Measurements from ENCODE around the gene CD200.

Gene CD200, protein sequence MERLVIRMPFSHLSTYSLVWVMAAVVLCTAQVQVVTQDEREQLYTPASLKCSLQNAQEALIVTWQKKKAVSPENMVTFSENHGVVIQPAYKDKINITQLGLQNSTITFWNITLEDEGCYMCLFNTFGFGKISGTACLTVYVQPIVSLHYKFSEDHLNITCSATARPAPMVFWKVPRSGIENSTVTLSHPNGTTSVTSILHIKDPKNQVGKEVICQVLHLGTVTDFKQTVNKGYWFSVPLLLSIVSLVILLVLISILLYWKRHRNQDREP

GRCh38 chr3:112333002-112333380 lies at the start of gene CD200:
CD200 (plus strand) TSS chr3:112333156; CDS start chr3:112333213, 57 bp downstream.
- H3K9me3 ChIP-seq (ENCODE audit: severe bottlenecking) = no peaks in the 10 kb centered on the region
- no peak within 1 kb of the TSS for H3K27ac ChIP-seq
- H3K27me3 ChIP-seq (ENCODE audit: insufficient read depth, low read depth, severe bottlenecking) = peaks cover 29% of the 10 kb centered on the region
- DNase-seq = peak; percentile 58
- H3K4me3 ChIP-seq (ENCODE audit: low read depth, low read length) = peak within 1 kb of the TSS; percentile 42
- no peak for TF ChIP-seq CTCF (IDR thresholded peaks at IDR 0.05; ENCODE audit: low read depth, low read length)
- H3K36me3 ChIP-seq = no peaks in the 10 kb centered on the region

GRCh38 chr3:112289011-112289410 lies 43.9 kb upstream of the CD200 start:
- TF ChIP-seq CTCF (IDR thresholded peaks at IDR 0.05; ENCODE audit: low read depth, low read length) = no peak
- Histone ChIP-seq H3K36me3 (no peaks in the 10 kb centered on the region), H3K9me3 (ENCODE audit: severe bottlenecking) (peaks cover 3% of the 10 kb centered on the region), H3K27me3 (ENCODE audit: insufficient read depth, low read depth, severe bottlenecking) (no peaks in the 10 kb centered on the region), H3K4me3 (ENCODE audit: low read depth, low read length) (no peak overlapping the region), H3K27ac (no peak overlapping the region)
- DNase-seq = no peak

GRCh38 chr3:112293368-112294321 lies 39.3 kb upstream of the CD200 start, which contains the start of gene SLC9C1:
SLC9C1 (minus strand) TSS chr3:112294216; CDS start chr3:112286791, 7,425 bp downstream.
- Histone ChIP-seq H3K36me3 (no peaks in the 10 kb centered on the region), H3K4me3 (ENCODE audit: low read depth, low read length) (no peak within 1 kb of the TSS), H3K9me3 (ENCODE audit: severe bottlenecking) (peaks cover 3% of the 10 kb centered on the region), H3K27ac (no peak within 1 kb of the TSS), H3K27me3 (ENCODE audit: insufficient read depth, low read depth, severe bottlenecking) (no peaks in the 10 kb centered on the region)
- TF ChIP-seq CTCF (IDR thresholded peaks at IDR 0.05; ENCODE audit: low read depth, low read length) = peak; percentile 67
- DNase-seq = peak; percentile 37

DNA sequence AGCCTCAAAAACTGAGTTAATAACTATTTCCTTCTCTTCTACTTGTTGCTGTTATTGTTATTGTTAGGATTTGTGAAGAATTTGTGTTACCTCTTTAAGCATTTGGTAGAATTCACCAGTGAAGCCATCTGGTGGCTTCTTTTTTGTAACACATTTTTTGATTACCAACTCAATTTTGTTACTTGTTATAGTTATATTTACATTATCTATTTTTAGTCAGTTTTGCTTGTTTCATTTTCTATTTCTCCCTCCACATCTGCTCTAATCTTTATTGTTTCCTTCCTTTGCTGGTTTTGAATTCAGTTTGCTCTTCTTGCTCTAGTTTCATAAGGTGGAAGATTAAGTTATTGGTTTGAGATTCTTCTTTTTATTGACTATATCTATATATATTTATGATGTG lies 35.2 kb upstream of the CD200 start:
- Histone ChIP-seq H3K27ac (no peak overlapping the region), H3K36me3 (no peaks in the 10 kb centered on the region), H3K9me3 (ENCODE audit: severe bottlenecking) (no peaks in the 10 kb centered on the region), H3K4me3 (ENCODE audit: low read depth, low read length) (no peak overlapping the region), H3K27me3 (ENCODE audit: insufficient read depth, low read depth, severe bottlenecking) (no peaks in the 10 kb centered on the region)
- DNase-seq = no peak
- no peak for TF ChIP-seq CTCF (IDR thresholded peaks at IDR 0.05; ENCODE audit: low read depth, low read length)

- Histone ChIP-seq H3K4me3 (ENCODE audit: low read depth, low read length) (no peak overlapping the region), H3K27ac (no peak overlapping the region), H3K9me3 (ENCODE audit: severe bottlenecking) (no peaks in the 10 kb centered on the region), H3K27me3 (ENCODE audit: insufficient read depth, low read depth, severe bottlenecking) (no peaks in the 10 kb centered on the region), H3K36me3 (no peaks in the 10 kb centered on the region)
- TF ChIP-seq CTCF (IDR thresholded peaks at IDR 0.05; ENCODE audit: low read depth, low read length) = no peak
- DNase-seq = no peak
Observed at GRCh38 chr3:112298781-112299180, 34.2 kb upstream of the CD200 start.

All from WERI-Rb-1 (cell line).